NCI-H1048 (cell line): ENCODE data around the gene SMG1.

ENCODE experiments used
- DNase-seq: peaks from one replicate; lab custom pipeline; 2025; lab: John Stamatoyannopoulos, UW

The SMG1 gene

GRCh38 chr16:18846416-18846815 is 79.8 kb downstream of the SMG1 start:
- DNase-seq = no peak

DNA sequence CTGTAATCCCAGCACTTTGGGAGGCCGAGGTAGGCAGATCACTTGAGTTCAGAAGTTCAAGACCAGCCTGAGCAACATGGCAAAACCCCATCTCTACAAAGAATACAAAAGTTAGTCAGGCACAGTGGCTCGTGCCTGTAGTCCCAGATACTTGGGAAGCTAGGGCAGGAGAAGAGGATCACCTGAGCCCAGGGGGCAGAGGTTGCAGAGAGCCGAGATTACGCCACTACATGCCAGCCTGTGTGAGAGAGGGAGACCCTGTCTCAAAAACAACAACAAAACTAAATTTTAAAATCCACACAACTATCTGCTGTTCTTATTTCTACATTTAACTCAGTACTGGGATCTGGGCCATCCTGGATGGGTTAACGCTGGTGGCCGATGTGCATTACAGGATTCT is 83.6 kb downstream of the SMG1 start:
- DNase-seq = no peak

DNA sequence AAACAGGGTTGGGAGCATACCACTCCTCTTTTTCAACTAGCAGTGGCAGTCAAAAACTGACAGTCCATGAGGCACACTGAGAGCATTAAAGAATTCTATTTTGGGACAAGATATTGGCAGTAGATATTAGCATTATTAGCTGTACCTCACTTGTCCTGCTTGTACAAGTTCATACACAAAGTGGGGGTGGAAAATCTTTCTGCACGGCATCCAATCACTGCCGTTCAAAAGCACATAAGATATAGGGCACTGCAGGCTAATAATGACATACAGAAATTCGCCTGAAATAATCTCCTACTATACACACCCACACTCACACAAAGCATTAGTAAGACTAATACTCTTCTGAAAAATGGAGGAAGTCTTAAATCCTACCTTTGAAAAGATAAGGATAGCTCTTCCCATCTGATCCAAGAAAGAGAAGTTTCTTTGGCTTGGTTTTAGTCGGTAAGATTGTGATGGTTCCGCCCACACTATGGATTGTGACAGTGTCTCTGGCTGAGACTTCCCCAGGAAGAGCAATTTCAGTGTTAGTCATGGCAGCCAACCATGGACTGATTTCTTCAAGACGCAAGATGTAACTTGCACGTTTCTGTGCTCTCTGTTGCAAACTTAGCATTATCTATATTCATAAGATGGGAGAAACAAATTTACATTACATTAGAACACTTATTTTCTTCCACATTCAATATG is 84.2 kb downstream of the SMG1 start:
- DNase-seq = no peak

GRCh38 chr16:18839555-18839954 is 86.7 kb downstream of the SMG1 start:
- no peak for DNase-seq

GRCh38 chr16:18836702-18837101 is 89.5 kb downstream of the SMG1 start:
- DNase-seq = no peak

- no peak for DNase-seq
These were observed 91.3 kb downstream of the SMG1 start for GRCh38 chr16:18834864-18835263.

- DNase-seq = no peak
These were observed 92.3 kb downstream of the SMG1 start for GRCh38 chr16:18833707-18834505.

- no peak for DNase-seq
These were observed 93.6 kb downstream of the SMG1 start for GRCh38 chr16:18832613-18833012.

DNA sequence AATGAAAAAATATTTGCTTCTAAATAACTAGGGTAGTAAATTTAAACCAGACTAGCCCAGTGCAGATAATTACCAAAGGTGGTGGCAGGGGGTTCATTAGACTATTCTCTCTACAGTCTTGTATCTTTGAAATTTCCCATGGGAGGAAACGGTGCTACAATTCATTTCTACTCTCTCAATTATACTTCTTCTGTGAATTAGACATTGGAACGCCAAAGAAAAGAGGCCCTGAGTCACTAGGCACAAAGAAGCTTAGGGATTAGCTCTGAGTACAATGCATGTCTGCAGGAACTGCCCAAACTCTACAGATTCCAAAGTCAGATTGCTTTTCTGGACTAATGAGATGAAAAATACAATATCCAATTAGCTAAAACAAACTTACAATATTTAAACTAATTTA is 94.2 kb downstream of the SMG1 start:
- no peak for DNase-seq

DNA sequence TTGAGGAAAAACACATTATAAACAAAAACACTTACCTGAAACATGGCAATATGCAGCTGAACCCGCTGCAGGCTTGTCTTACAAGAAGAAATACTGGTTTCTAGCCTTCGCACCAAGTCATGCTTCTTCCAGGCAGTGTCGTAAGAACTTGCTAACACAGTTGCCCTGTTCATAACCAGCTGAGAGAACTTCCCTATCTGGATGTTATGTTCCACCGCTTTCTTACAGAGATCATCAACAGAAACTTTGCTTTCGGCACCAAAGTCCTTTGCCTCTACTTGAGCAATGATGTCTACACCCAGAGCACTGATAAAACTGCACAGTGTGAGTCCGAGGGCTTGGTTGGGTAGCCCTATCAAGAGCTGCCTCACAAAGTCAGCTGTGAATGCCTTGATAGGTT is 97.0 kb downstream of the SMG1 start:
- no peak for DNase-seq

GRCh38 chr16:18827890-18828289 is 98.3 kb downstream of the SMG1 start:
- no peak for DNase-seq

GRCh38 chr16:18816286-18816685 is 109.9 kb downstream of the SMG1 start:
- DNase-seq = no peak

- no peak for DNase-seq
These were observed 114.3 kb downstream of the SMG1 start for GRCh38 chr16:18811925-18812324.

GRCh38 chr16:18809165-18809564 is 117.0 kb downstream of the SMG1 start:
- DNase-seq = no peak

GRCh38 chr16:18805257-18805773 is 120.9 kb downstream of the SMG1 start:
- DNase-seq = no peak

GRCh38 chr16:18804540-18804939 is 121.7 kb downstream of the SMG1 start:
- DNase-seq = no peak

DNA sequence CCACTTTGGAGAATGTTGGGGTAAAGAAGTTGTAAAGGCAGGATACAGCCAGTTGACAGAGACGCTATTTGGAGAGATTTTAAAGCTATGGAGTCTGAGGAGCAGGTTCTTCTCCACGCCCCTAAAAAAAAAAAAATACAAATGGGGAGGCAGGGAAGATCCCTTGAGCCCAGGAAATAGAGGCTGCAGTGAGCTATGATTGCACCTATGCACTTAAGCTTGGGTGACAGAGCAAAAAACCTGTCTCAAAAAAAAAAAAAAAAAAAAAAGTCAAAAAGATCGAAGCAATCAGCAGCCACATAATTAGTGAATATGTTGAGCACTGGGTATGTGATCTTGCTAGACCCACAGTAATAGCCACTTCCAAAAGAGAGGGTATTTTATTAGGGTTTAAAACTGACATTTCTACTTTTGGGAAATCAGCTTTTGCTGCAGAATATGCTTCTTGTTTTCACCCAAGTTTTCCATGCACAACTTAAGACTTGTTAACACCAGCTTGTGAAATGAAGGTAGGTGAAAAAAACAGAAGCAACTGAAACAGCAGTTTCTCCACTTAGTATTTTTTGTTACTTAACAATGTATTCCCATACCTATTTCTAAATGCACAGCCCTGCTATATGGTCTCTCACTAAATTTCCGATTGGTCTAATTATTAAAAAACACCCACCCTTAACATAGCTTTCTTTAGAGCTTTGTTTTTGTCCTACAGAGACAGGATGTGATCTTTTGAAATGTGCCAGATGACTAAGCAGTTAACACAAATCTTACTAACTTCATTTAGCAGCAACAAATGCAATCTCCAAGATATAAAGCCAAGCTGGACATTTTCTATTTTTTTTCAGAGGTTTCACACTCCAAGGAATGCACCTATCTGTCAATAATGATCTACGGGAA is 122.4 kb downstream of the SMG1 start:
- no peak for DNase-seq

DNA sequence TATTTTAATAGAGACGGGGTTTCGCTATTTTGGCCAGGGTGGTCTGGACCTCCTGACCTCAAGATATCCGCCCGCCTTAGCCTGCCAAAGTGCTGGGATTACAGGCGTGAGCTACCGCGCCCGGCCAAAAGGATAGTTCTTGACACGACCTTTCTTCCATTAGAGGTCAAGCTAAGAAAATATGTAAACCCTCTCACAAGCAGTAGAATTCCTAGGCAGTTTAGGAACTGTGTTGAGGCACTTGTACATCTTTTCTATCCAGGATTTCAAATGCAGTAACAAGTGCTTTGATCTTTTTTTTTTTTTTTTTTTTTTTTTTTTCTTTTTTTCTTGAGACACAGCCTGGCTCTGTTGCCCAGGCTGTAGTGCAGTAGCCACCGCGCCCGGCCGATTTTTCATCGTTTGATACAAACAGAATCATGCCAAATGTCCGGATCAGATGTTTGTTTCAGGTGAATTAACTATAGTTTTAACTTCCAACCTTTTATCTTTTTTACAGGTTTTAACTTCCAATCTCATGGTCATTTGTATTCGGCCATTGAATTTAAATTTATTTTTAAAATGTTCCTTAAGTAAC is 123.4 kb downstream of the SMG1 start:
- DNase-seq = no peak

- peak; percentile 82 for DNase-seq
These were observed 124.8 kb downstream of the SMG1 start, which contains the start of gene ARL6IP1 for GRCh38 chr16:18801145-18801972. Gene ARL6IP1 (minus strand): TSS chr16:18801549. CDS start chr16:18801466, 83 bp downstream.

- DNase-seq = no peak
These were observed 125.4 kb downstream of the SMG1 start for GRCh38 chr16:18800775-18801144.

GRCh38 chr16:18800293-18800692 is 125.9 kb downstream of the SMG1 start:
- no peak for DNase-seq
